H1 (cell line): ENCODE data around the gene STAT3. TPM values are rescaled to one million over a fixed set of nuclear protein-coding genes. Genes with fewer than 3 reads are reported as not detected.
A peak's percentile ranks its signal among the peaks of the same experiment; 100 is the strongest.

Source experiments
- KDM4A ChIP-seq: IDR thresholded peaks from one replicate; pipeline ENCODE4 v1.7.1; 2012; ENCODE audit warnings: low read depth, mild to moderate bottlenecking, moderate library complexity, low read length, inconsistent platforms; ENCODE audit not compliant: severe bottlenecking
- NANOG ChIP-seq: IDR thresholded peaks from 2 replicates; pipeline ENCODE4 v1.6.1; 2011; ENCODE audit warnings: low read length, low read depth, mild to moderate bottlenecking, inconsistent platforms; ENCODE audit not compliant: insufficient read depth, poor library complexity, severe bottlenecking
- polyA plus RNA-seq, 7 experiments: library from polyadenylated mRNA; depleted of rRNA in 3 of 7; stranded (reverse) in 5 of 7; unstranded in 2 of 7; fragments of >200 nt in 5 of 7; fragments of 200-250 nt in 2 of 7; gene quantifications; 1 replicate in 5 of 7; 2 replicates in 1 of 7; 4 replicates in 1 of 7; pipeline versions ENCODE4 v1.2.1 to v1.2.3, GENCODE V29; 2011 to 2013; ENCODE audit warnings: missing spikeins in 2 of 7, mixed read lengths in 2 of 7
- total RNA-seq: library from RNA; stranded (reverse); fragmentation: NEBNext Ultra II Directional; extraction: Animal tissue kit (Norgen Biotek cat#: 25700); gene quantifications from 2 replicates; pipeline ENCODE4 v1.2.1, GENCODE V29; 2021

The STAT3 gene
- total and polyA plus RNA-seq, 2 of the 8 experiments (the other 6 are each of a cell fraction or from before 2014, with no cell fraction given): 38.4 to 94.1 TPM

DNA sequence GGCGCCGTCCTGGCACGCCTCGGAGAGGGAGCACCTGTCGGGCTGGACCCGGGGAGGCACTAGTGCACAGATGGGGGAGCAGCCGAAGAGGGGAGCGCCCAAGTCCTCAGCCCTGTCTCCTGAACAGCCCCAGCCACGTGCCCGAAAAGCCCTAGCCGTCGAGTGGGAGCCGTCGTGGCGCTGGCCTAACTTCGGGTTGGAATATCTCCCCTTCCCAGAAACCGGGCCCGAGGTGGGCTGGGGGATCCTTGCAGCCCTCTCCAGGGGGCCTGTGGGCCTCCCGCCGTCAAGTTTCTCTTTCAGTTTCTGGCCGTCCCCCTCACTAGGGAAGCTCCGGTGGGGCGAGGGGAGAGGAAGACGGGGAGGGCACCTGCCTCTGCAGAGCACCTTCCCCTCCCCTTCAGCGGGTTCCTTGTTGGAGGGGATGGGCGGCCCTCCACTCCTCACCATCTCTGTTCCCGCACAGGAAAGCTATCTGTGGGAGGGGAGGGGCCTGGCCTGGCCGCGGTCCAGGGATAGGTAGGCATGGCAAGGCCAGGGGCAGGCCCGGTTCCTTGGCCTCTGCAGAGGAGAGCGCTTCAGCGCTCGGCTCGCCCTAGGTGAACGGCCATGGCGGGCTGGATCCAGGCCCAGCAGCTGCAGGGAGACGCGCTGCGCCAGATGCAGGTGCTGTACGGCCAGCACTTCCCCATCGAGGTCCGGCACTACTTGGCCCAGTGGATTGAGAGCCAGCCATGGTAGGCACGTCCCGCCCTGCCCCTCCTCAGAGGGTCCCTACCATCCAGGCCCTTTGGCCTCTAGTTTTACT, 99.2 kb downstream of the STAT3 start (continued):
- no peak for TF ChIP-seq NANOG
- TF ChIP-seq KDM4A: peak; percentile 37
